GM19043 (cell line): ENCODE results near the gene TACO1.

Experiments used
- ATAC-seq: cut with Tn5 transposase; IDR thresholded peaks from one replicate; pipeline ENCODE4 v1.9.1; 2021; ENCODE audit warnings: low read depth; ENCODE audit not compliant: unreplicated experiment

The TACO1 gene

GRCh38 chr17:63596856-63597586 lies 3.7 kb upstream of the TACO1 start:
- no peak for ATAC-seq

GRCh38 chr17:63598281-63598680 lies 2.4 kb upstream of the TACO1 start:
- ATAC-seq, result no peak

- ATAC-seq, result no peak
These were observed 1.0 kb downstream of the TACO1 start for GRCh38 chr17:63601439-63602371.

GRCh38 chr17:63609816-63610573 lies 9.3 kb downstream of the TACO1 start:
- ATAC-seq, result no peak

GRCh38 chr17:63610854-63611253 lies 10.2 kb downstream of the TACO1 start:
- ATAC-seq, result no peak

- no peak for ATAC-seq
These were observed 10.7 kb downstream of the TACO1 start for GRCh38 chr17:63611354-63611753.

DNA sequence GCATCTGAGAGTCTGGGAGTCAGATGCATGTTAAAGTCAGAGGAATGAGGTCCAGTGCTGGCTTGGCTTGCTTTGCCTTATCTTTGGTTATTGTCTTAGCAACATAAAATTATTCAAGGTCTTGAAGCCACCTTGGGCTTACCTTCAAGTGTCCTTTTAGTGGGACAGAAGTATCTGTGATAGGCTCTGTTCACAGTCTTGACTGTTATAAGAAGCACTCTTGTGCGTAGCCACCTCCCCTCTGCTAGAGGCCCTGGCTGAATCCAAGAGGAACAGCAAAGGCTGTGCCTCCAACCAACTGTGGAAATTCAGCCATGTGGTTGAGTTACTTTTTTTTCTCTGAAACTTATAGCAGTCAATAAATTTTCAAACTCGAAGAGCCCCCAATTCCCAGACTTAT lies 13.0 kb downstream of the TACO1 start:
- ATAC-seq, result no peak

DNA sequence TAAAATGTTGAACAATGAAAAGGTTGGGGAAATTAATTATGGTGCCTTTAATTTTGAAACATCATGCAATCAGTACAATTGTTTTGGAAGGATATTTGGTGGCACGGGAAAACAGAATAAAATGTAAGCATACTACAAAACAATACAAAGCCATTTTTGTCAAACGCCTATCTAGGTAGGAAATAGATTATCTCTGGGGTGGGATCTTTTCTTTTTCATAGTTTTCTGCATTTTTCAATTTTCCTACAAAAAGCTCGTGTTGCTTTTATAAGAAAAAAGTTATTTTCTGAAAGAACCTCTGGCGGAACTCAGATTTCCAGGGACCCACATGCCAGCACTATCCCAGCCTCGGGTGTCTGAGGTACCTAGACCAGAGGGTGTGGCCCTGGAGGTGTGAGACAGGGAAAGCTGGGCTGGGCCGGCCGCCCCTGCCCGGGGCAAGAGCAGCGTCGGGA lies 20.6 kb downstream of the TACO1 start:
- ATAC-seq, result no peak

- ATAC-seq, result peak; percentile 88
These were observed 21.2 kb downstream of the TACO1 start, which contains the start of gene MAP3K3 for GRCh38 chr17:63621684-63622573. Gene MAP3K3 (plus strand): TSS chr17:63622417. CDS start chr17:63622760, 343 bp downstream.

DNA sequence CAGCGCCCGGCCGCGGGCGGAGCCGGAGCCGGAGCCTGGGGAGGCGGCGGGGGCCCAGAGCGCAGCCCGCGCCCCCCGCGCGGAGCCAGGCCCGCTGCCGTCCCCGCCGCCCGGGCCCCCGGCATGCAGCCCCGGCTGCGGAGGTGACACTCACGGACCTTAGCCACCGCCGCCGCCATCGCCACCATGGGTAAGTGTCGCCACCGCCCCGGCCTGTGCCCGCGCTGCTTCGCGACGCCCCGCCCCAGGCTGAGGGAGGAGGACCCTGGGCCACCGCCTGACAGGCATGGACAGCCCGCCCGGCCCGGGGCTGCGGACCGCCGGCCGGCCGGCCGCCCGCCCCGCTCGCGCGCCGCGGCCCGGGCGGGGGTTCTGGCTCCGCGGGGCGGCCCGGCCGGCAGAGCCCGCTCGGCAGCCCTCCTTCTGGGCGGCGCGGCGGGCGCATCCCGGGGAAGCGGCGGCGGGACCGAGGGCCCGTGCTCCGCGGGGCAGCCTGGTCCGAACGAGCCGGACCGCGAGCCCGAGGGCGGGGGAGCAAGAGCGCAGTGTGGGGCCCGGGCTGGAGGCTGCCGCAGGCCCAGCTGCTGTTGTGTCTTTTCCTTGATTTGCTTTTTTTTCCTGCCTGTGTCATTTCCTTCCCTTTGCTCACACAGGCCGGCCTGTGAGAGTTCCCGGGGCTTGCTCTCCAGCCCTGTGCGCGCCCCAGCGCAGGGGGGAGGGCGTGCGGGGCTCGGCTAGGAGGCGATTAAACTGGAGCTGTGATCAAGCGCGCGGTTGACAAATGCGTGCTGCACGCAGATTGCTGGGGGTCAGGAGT lies 22.1 kb downstream of the TACO1 start:
- peak; percentile 16 for ATAC-seq

GRCh38 chr17:63623786-63624530 lies 23.3 kb downstream of the TACO1 start:
- no peak for ATAC-seq

GRCh38 chr17:63624531-63624880 lies 23.8 kb downstream of the TACO1 start:
- ATAC-seq, result no peak

DNA sequence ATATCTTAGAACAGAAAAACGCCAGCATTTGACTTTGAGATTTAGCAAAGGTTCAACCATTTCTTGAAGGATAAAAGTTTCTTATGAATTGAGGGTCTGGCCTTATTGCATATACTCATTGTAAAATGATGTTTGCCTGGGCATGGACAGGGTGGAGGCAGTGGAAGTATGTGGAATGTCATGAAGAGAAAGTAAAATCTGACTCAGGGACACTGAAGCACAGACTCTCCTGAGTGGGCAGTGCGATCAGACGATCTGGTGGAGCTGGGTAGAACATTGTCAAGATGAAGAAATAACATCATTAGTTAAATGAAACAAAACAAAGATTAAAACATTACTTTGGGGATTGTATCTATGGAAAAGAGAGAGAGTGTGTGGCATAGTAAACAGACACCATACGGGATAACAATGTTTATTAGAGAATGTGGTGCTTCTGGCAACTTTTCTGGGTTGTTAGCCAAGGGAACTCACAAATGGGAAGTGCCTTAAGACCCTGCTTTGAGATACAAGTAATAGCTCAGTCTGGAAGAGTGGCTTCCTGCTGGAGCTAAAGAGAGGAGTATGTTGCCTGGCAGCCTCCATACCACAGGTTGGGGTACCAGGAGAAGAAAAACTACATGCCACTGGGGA lies 26.0 kb downstream of the TACO1 start:
- no peak for ATAC-seq

DNA sequence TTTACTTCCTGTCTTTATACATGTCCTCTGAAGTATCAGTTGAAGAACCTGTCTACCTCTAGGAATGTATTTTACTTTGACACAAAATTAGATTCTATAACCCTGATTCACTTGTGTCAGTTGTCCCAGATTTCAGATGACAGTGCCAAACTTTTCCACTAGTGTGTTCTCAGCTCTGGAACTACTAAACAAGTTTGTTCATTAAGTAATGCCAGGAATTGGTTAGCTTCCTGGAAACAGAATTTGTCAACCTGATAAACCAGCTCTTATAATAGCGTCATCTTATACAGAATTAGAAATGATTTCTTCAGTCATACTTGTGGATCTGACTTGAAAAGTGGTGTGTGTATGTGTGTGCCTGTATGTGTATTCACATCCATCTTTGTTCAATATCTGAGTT lies 28.9 kb downstream of the TACO1 start:
- no peak for ATAC-seq

DNA sequence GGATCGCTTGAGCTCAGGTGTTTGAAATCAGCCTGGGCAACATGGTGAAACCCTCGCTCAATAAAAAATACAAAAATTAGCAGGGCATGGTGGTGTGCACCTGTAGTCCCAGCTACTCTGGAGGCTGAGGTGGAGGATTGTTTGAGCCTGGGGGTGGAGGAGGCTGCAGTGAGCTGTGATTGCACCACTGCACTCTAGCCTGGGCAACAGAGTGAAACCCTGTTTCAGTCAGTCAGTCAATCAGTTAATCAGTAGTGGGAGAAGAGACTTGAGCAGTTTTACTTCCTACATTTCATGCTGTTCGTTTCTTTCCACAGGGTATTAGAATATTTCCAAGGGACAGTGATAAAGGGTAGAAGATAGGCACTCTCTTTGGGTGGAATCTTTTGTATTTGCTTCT lies 30.4 kb downstream of the TACO1 start:
- ATAC-seq, result no peak

GRCh38 chr17:63631626-63632025 lies 30.9 kb downstream of the TACO1 start:
- no peak for ATAC-seq

GRCh38 chr17:63633742-63634141 lies 33.0 kb downstream of the TACO1 start:
- ATAC-seq, result no peak

DNA sequence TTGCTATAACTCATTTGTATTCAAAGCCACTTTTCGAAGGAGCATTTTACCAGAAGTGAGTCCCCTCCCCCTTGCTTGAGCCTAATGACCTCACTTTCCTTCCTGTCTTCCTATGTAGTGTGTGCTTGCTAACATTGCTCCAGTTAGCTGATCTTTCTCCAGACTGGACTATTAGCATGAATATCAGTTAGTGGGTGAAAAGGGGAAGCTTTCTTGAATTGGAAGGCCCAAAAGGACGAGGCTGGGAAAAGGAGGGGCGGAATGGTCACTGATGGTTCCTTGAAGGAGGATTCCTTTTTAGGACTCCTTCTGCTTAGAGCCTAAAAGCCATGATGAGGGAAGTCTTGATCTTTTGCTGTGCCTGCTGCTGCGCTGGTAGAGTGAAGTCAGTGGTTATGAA lies 33.5 kb downstream of the TACO1 start:
- ATAC-seq, result no peak
